OCI-LY7 (cell line): Measurements from ENCODE around the gene COL4A3.

Experiments used
- EZH2phosphoT487 ChIP-seq: fragments of 200-600 bp; sonication (generic); IDR thresholded peaks from 2 replicates; pipeline ENCODE4 v1.6.1; 2018; ENCODE audit warnings: low read depth, borderline replicate concordance, mild to moderate bottlenecking, mixed run types, antibody characterized with exemption, low read length, moderate library complexity, mixed read lengths
- TF ChIP-seq, protein P1 (sequence below): fragments of 200-600 bp; sonication (generic); conservative IDR thresholded peaks from 2 replicates; pipeline ENCODE4 v1.5.1; 2014; ENCODE audit warnings: mild to moderate bottlenecking, antibody characterized with exemption, low read length, moderate library complexity, mixed read lengths

DNA sequence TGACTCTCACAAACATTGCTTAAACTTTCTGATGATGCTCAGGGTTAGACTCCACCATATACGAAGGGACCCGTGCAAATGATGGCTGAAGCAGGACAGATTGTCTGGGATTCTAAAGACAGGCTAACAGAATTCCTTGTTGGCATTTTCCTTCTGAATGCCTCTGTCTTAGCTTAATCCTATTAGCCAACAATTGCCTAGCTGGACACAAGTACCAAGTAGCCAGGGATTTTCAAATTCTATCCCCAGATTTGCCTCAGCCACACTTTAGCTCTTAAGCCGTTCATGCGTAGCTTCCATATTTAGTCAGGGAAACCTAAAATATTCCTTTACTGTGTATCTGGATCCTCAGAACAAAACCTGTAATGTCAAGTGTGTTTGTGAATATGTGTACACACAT lies 40.0 kb downstream of the COL4A3 start:
- TF ChIP-seq, protein P1, sequence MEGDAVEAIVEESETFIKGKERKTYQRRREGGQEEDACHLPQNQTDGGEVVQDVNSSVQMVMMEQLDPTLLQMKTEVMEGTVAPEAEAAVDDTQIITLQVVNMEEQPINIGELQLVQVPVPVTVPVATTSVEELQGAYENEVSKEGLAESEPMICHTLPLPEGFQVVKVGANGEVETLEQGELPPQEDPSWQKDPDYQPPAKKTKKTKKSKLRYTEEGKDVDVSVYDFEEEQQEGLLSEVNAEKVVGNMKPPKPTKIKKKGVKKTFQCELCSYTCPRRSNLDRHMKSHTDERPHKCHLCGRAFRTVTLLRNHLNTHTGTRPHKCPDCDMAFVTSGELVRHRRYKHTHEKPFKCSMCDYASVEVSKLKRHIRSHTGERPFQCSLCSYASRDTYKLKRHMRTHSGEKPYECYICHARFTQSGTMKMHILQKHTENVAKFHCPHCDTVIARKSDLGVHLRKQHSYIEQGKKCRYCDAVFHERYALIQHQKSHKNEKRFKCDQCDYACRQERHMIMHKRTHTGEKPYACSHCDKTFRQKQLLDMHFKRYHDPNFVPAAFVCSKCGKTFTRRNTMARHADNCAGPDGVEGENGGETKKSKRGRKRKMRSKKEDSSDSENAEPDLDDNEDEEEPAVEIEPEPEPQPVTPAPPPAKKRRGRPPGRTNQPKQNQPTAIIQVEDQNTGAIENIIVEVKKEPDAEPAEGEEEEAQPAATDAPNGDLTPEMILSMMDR = no peak
- no peak for TF ChIP-seq EZH2phosphoT487
